SK-N-DZ (cell line): Measurements from ENCODE around the gene ITPA.

Experiments used
- DNase-seq: peaks from one replicate; pipeline ENCODE4 v3.0.0-alpha.2; 2015; ENCODE audit warnings: low spot score

Gene ITPA

DNA sequence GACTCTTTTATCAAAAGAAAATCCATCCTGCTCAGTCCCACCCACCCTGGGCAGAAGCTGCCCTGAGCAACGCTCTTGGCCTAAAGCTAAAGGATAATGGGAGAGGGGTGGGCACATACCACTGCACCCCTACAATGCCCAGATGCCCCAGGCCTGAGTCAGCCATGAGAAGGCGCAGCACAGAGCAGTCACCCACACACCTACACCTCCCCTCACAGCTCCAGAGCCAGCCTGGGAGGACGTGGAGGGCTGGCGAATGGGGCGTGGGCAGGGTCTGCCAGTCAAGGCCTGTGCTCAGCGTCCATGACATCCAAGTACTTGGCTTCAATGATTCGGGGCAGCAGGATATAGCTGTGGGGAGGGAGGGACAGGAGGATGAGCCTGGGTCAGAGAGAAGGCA is 18.2 kb downstream of the ITPA start:
- DNase-seq: no peak

DNA sequence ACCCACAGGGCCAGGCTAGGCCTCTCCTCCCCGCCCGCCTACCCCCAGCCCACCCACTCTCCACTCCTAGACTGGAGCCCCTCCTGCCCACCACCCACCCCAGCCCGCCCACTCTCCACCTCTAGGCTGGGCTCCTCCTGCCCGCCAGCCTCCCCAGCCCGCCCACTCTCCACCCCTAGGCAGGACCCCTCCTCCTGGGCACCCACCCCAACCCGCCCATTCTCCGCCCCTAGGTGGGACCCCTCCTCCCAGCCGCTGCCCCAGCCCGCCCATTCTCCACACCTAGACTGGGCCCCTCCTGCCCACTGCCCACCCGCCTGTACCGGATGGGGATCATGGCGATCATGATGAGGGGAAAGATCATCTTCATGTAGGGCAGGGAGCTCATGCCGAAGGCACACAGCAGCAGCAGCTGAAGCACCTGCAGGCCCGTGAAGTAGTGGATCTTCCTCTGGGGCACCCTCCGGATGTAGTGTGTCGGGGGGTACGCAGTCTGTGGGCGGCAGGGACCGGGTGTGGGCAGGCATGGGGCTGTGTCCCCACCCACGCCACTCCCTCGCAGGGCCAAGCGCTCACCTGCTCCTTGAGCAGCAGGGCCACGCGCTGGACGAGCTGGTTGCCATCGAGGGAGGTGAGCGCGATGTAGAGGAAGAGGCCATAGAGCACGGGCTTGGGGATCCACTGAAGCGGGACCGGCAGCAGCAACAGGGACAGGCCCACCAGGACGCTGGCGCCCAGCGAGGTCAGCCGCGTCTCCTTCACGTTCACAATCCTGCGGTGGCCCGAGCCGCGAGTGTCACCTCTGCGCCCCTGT is 18.8 kb downstream of the ITPA start:
- no peak for DNase-seq

DNA sequence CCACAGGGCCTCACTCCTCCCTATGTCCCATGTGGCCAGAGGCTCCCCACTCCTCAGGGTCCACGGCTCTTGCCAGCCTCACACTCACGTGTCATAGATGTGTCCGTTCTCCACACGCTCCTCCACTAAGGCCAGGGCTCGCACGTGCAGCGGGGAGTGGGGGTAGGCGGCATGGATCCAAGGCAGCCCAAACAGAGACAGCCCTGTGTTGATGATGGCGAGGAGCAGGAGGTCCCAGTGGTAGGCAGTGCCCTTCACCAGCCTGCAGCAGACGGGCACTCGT is 19.4 kb downstream of the ITPA start:
- DNase-seq: no peak

DNA sequence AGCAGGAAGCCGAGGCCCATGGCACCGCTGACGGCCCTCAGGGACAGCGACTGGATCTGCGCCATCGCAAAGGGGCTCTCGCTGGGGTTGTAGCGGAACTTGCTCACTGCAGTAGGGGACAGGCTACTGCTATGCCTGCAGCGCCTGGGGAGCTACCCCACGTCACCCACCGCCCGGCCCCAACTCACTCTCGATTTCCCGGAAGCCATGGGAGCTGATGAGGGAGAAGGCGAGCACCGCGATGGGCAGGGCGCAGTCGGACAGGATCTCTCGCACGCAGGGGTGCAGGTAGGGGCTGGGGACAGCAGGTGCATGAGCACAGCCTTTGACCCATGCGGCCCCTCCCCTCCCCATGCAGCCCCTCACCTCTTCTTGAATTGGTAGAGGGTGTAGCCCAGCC is 19.9 kb downstream of the ITPA start:
- DNase-seq: no peak

DNA sequence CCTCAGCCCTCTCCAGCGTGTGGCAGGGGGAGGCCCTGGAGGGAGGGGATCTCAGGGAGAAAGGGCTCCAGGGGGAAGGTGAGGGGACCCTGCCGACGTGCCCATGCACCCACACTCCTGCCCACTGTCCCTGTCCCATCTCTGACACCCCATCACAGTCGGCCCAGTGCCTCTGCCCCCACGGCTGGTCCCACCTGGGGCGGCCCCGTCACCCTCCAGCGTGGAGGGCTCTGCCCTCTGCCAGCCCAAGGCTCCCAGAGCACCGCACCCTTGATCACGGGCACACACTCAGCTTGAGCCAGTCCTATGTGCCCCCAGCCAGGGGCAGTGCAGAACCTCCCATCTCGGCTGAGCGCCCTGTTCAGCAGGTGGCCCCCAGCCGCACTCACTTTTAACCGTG is 20.5 kb downstream of the ITPA start:
- no peak for DNase-seq

DNA sequence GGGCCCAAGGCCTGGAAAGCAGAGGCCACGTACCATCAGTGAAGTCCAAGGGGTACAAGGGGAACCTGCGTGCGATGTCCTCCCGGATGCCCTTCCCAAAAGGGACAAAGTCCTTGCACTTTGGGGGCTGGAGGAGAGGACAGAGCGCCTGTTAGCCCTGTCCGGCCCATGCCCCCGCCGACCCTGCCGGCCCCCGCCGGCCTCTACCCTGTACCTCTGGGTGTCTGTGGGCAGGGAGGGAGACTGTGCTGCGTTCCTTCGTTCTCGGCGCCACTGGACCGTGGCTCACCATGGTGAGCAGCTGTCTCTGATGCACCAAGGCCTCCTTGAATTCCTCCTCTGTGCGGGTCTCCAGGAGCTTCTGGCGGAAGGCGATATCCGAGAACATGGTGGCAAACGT is 21.8 kb downstream of the ITPA start:
- DNase-seq: no peak

DNA sequence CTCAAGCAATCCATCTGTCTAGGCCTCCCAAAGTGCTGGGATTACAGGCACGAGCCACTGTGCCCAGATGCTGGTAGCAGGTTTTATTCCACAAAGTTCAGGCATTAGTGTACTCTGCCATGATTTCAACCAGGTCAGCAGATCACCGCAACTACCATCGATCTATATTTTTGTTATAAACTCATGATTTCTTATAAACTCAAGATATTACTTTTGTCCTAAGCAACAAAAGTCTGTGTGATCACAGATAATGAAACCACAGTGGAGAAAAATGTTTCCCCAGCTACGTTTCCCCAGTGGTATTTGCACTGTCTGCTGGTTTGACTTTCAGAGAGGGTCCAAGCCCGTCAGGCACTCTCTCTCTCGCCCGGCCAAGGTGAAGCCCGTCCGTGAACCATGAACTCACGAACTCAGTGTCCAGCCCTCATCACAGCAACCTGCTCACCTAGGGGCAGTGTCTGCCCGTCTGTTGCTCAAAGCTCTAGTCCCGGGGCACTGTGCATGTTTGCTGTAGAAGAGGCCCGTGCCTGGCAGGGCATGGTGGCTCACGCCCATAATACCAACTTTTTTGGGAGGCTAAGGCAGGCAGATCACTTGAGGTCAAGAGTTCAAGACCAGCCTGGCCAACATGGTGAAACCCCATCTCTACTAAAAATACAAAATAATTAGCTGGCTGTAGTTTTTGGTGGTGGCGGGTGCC is 22.7 kb downstream of the ITPA start:
- no peak for DNase-seq

DNA sequence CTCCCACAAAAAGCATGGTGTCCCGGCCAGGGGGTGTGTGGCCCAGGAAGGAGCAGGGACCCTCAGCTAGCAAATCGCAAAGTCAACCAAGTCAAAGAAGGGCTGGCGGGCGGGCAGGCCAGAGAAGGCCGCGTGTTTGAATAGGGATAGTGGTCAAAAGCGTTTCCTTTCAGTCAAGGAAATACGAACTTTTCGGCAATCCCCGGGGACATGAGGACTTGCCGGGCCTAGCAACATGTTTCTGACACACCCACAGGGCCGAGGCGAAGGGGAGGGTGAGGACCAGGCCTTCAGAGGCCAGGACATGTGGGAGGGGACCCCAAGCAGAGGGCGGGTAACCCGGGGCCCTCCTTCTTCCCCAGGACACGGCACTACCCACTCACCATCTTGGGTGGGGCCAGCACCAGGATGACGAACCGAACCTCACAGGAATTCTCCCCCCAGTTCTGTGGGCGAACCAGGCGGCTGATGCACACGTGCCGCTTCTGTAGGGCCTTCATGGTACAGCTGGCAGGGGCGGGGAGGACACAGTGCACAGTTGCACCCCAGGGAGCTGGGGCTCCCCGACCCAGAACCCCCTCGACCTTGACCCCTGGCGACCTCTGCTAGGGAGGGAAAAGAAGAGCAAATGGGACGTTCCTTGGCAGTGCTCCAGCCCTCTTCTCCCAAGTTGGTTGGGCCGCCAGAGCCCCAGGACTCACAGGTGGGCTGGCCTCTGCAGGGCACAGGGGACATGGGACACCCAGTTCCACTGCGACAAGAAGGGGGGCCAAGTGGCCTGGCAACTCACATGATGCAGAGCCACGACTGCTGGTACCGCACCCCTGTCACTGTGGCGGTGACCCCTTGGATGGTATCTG is 24.1 kb downstream of the ITPA start:
- DNase-seq: no peak

DNA sequence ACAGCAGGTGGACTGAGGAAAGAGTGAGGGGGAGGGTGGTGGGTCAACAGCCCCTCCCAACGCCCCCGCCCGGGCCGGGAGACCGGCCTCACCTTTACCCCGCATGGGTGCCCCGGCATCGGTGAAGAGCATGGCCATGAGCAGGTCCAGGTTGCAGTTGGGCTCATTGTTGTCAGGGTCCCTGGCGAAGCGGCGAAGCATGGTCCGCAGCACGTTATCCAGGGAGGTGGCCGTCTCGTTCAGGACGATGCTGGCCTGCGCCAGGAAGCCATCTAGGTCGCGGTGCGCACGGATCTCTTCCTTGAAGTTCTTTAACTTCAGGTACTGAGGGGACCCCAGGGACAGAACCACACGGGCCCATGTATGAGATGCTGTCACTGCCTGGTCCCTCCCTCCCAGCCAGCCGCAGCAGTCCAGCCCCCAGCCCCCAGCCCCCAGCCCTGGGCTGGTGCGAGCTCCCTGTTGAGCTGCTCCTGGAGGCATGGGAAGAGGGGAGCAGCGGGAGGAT is 24.7 kb downstream of the ITPA start:
- DNase-seq: no peak

DNA sequence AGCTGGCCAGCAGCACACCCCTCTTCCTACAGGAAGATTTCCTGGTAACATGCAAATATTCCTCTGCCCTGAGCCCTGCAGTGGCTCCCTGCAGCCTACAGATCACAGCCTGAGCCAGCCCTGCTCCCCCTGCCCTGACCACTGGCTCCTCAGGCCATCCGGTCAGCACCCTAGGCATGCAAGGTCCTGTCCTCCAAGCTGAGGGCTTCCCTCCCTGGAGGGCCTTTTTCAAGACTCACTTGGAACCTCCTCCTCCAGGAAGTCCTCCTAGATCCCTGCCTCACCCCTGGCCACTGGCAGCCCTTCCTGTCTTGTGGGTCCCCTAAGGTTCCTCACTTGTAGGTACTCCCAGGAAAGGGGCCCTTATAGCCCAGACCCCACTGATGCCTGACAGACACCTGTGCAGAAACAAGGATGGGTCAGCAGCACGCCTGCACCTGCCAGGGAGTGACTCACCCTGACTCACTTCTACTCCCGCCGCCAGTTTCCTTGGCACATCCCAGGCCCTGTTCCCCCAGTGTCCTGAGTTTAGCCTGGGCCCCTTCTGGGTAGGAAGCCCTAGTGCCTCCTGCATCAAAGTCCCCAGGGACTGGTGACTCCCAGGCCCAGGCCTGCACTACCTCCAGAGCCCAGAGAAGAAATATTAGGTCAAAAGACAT is 26.5 kb downstream of the ITPA start:
- DNase-seq: no peak

DNA sequence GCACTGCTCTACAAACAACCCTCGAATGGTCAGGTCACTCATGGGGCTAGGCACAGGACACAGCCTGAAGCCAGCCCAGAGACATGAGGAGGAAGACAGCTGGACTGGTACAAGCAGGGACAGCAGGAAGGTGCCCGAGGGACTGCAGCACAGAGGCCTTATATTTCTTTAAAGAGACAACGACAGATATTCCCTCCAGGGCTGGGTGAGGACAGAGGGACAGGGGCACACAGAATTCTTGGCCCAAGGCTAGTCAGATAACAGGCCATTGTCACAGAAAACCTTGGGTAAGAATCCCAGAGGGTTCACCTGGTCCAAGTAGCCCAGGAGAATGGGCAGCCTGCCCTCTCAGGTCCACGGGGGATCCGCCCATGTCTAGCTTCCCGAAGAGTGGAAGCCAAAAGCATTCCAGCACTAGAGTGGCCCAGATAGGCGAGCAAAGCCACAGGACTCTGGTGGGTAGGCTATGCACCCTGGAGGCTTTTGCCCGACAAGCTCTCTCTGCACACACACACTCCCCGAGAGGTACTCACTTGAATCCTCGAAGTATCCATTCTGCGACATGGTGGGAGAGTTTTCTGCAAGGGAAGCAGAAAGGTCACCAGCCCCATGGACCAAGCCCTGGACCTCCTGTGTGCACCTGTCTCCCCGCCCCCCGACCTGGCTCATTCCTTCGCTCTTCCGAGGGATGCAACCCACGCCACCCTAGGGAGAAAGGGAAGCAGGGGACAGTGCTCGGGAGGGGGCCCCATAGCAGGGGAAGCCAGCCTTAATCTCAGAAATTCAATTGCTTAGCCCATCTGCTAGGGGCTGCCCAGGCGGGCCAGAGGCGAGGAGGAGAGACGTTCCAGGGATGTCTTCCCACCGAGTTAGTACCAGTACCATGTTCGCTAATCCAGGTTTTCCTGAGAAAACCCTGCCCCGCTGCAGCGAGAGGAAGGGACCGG is 28.0 kb downstream of the ITPA start:
- no peak for DNase-seq

DNA sequence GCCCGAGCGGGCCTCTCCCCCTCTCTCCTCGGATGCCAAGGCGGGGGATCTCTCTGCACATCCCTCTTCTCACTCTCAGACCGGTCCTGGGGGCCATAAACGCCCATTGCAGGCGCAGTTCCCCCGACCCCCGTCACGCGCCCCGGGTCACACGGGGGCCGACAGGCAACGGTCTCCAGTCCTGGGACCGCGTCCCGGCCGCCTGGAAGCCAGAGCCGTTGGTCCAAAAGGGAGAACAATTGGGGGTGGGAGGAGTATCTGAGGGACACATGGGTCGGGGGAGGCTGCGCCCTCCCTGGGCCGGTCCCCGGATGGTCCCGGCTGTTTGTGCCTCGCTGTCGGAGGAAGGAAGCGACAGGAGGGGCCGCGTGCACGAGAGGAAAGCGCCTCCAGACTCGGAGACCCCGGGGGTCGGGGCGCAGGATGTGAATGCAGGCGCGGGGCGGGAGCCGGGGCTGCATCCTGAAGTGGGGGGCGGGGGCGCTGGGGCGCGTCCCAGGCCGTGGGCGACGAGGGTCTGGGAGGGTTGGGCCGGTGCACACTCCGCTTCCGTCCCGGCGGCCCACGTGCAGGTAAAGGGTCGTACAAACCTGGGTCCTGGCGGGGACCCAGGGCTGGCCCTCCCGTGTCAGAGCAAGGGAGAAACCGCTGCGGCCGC is 28.8 kb downstream of the ITPA start:
- no peak for DNase-seq

DNA sequence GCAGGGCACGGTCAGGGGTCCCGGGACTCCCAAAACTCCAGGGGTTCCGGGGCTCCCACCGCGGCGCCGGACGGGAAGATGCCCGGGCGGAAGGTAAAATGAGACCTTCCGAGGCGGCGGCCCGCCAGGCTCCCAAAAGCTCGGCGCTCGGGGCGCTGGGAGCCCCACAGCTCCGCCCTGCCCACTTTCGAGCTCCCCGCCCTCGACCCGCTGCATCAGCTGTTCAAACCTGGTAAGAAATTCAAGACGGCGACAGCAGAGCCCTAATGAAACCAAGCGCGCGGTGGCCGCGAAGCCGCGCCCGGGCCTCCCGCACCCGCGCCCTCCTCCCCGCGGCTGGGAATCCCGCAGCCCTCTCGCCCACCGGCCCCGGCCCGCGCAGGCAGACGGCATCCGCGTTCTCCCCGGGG is 29.3 kb downstream of the ITPA start:
- DNase-seq: no peak

DNA sequence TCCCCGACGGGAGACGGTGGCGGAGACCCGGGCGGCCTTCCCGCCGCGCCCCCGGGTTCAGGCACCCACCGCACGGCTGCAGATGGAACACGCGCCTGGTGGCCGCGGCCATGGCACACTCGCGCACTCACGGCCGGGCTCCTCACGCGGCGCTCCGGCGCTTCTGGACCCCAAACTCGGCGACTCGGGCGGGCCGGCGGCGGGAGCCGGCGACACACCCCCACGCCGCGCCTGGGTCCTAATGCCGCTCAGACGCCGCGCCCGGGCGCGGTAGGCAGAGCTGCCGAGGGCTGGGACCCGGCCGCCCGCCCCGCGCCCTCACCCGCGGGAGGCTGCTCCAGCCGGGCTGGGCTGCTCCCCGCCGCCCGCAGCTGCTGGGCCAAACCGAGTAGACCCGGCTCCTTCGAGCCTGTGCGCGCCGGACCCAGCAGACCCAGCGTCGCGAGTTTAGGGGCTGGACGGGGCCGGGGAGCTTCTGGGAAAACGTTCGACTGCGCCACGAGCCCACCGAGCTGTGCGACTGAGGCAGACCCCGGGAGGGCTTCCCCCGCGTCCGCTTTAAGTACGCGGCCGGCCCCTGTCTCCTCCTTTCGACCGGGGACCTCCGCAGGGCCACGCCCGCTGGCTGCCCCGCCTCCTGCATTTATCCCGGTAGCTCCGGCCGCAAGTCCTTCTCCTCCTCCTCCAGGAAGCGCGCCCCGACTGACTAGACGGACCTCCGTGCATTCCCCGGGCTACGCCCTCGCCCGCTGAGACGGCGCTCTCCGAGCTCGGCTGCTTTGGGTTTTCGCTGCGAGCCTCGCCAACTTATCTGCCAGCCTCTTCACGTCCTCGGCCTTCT is 29.9 kb downstream of the ITPA start, which contains the start of gene SLC4A11:
TSS of gene SLC4A11 (minus strand) at position 165 of the 841 bp plus-strand sequence. CDS start at position 112, 53 bp downstream.
- no peak for DNase-seq

DNA sequence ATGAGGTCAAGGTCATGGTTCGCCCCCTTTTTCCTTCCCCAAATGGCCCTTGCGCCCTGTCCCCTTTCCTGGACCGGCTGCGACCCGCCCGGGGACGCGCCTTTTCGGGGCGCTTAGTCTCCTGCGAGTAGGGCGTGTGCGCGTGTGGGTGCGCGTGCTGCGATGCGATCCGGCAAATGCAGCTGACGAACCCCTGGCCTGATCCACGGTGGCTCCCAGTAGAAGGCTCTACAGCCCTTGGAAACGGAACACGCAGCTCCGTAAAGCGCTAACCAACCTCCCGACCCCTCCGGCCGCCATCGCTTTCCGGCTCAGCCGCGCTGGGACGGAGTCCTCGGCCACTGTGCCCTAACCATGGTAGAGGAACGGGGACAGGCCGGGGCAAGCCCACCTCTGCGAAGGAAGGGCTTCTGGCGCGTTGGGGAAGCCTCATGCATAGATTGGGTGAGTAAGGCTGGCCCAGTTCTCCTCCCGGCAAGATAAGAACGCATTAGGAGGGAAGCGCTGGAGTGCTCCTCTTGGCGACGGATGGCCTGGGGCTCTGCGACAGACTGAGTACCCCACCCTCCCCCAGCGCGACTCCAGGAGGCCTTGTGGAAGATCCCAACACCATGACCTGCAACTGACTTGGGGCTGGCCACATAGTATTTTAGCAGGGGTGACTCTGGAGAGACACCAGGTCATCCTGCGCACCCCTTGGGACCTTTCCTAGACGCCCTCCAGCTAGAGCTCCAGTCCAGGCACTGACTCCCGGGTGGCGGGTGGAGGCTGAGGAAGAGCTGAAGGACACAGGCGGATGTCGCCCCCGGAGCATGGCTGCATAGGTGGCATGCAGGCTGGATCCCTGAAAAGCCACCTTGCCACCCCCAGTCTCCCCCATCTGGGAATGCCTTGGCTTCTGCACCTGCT is 30.8 kb downstream of the ITPA start:
- no peak for DNase-seq

DNA sequence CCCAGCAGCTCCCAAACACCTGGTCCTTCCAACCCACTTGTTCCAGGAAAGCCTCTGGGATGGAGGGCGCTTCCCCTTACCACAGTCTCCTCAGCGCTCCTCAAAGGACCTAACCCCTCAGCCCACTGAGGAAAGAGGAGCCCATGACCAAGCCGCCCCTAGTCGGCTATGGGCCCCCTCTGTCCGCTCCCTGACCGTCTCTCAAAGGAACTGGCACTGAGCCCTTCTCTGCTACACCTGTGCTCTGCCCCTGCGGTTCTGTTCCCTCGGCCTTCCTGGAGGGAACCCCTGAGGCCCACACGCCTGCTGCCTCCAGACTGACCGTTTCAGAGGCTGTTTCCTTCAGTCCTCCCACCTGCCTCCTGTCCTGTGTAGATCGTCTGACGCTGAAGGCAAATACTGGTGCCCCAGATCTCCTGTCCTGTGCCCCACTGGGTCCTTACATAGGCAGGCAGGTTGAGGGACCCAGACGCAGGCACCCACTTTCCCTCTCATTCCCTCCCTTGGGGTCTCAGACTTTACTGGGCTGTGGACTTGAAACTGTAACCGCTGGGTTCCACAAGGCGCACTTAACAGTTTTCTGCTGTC is 31.6 kb downstream of the ITPA start:
- no peak for DNase-seq

DNA sequence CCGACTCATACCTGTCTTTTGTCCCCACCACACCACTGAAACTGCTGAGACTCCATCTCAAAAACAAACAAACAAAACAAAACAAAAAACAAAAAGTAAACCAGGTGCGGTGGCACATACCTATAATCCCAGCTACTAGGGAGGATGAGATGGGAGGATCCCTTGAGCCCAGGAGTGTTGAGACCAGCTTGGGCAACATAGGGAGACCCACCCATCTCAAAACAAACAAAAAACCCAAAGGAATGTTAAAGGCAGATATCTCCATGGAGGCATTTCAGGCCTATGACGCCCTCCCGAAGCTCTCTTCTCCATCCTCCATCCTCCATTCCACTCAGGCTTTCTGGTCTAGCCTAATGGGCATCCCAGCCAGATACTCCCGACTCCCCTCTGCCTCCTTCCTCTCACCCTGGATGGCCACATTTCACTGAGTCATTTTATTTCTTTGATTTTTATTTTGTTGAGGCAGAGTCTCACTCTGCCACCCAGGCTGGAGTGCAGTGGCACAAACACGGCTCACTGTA is 32.9 kb downstream of the ITPA start:
- DNase-seq: no peak
